Gastrocnemius medialis (tissue), 4 donors: ENCODE results near the gene NUP50. TPM values are rescaled to one million over a fixed set of nuclear protein-coding genes. Genes with fewer than 3 reads are reported as not detected.

Experiments
- ATAC-seq, 2 donors: fragments of 150-250 bp; one replicate each; pipeline ENCODE4 v1.9.1; 2016
- DNase-seq, 2 donors: peaks; one replicate each; pipeline ENCODE4 v3.0.0-alpha.2; 2019
- H3K27ac ChIP-seq, 4 donors: fragments of 200-600 bp; sonication (generic); 1 replicate in 1 of 4; 2 replicates in 3 of 4; pipeline ENCODE4 v1.5.1; 2016 to 2018; ENCODE audit warnings: mild to moderate bottlenecking in 2 of 4, moderate library complexity in 1 of 4
- H3K27me3 ChIP-seq, 3 donors: fragments of 200-600 bp; sonication (generic) in 2 of 3; 1 replicate in 1 of 3; 2 replicates in 2 of 3; pipeline versions ENCODE4 v1.5.1 to v1.6.0; 2016 to 2019; ENCODE audit warnings: mild to moderate bottlenecking in 1 of 3, moderate library complexity in 1 of 3
- H3K36me3 ChIP-seq, 2 donors: fragments of 200-600 bp; sonication (generic) in 1 of 2; one replicate each; pipeline ENCODE4 v1.5.1; 2017 to 2018
- H3K4me1 ChIP-seq, 2 donors: fragments of 200-600 bp; sonication (generic) in 1 of 2; one replicate each; pipeline ENCODE4 v1.5.1; 2016 to 2017; ENCODE audit warnings: mild to moderate bottlenecking in 2 of 2
- H3K4me3 ChIP-seq, 4 donors: fragments of 200-600 bp; sonication (generic) in 3 of 4; 1 replicate in 1 of 4; 2 replicates in 3 of 4; pipeline ENCODE4 v1.5.1; 2016 to 2019; ENCODE audit warnings: mild to moderate bottlenecking in 2 of 4
- H3K9me3 ChIP-seq, 3 donors: fragments of 200-600 bp; sonication (generic) in 2 of 3; 1 replicate in 1 of 3; 2 replicates in 2 of 3; pipeline ENCODE4 v1.5.1; 2016 to 2019
- CTCF ChIP-seq, 5 experiments: fragments of 450-650 bp in 3 of 5; fragments of 200-600 bp in 2 of 5; sonication (generic) in 2 of 5; IDR thresholded peaks in 4 of 5; conservative IDR thresholded peaks in 1 of 5; 1 replicate in 4 of 5; 2 replicates in 1 of 5; pipeline ENCODE4 v1.5.1; 2016 to 2019; ENCODE audit warnings: antibody characterized with exemption in 5 of 5, mild to moderate bottlenecking in 3 of 5, moderate library complexity in 3 of 5
- POLR2A ChIP-seq, 2 donors: fragments of 450-650 bp; IDR thresholded peaks; one replicate each; pipeline ENCODE4 v1.6.1; 2017; ENCODE audit warnings: antibody characterized with exemption in 2 of 2, mild to moderate bottlenecking in 2 of 2, moderate library complexity in 2 of 2
- in situ Hi-C, 4 donors: fragments of 200-750 bp; cut with MboI; loops; one replicate each; pipeline versions ENCODE4 v1.15.0 to v1.8.0; 2017; ENCODE audit warnings: low sequenced_read_pairs in 4 of 4
- intact Hi-C: fragments of 100-400 bp; cut with DNase I; formaldehyde crosslinking; loops from one replicate; pipeline ENCODE4 v1.15.1; 2023; ENCODE audit warnings: low total_unique reads
- total RNA-seq, 4 donors: library from RNA; depleted of rRNA; stranded (reverse); fragments of >200 nt; gene quantifications; one replicate each; pipeline versions ENCODE4 v1.1.0 to v1.2.3, GENCODE V29; 2016

The NUP50 gene
- total RNA-seq, 4 donors from 2014 or later = 18.0 to 30.6 (median 26.3) TPM

GRCh38 chr22:45194686-45195085, 31.0 kb downstream of the NUP50 start:
- Histone ChIP-seq H3K4me3 (no peak overlapping the region), H3K36me3 (peaks cover 0 to 41% of the 10 kb centered on the region in 2 donors), H3K9me3 (no peaks in the 10 kb centered on the region), H3K27ac (no peak overlapping the region), H3K4me1 (no peaks in the 10 kb centered on the region), H3K27me3 (no peaks in the 10 kb centered on the region)
- intact Hi-C loops = no loop called here
- in situ Hi-C loops = no loop called here
- TF ChIP-seq POLR2A (IDR thresholded peaks at IDR 0.05) (no peak), CTCF (IDR thresholded peaks at IDR 0.05 in 4 of 5, conservative IDR thresholded peaks at IDR 0.05 in 1 of 5) (no peak)
- ATAC-seq (no peak), DNase-seq (no peak)

GRCh38 chr22:45195616-45196015, 31.9 kb downstream of the NUP50 start:
- no peak for DNase-seq
- no peak overlapping the region for H3K4me3 ChIP-seq
- no peaks in the 10 kb centered on the region for H3K9me3 ChIP-seq
- H3K4me1 ChIP-seq = no peaks in the 10 kb centered on the region
- ATAC-seq = no peak
- H3K27me3 ChIP-seq = no peaks in the 10 kb centered on the region
- in situ Hi-C loops = no loop called here
- intact Hi-C loops = no loop called here
- H3K27ac ChIP-seq = no peak overlapping the region
- TF ChIP-seq CTCF (IDR thresholded peaks at IDR 0.05 in 4 of 5, conservative IDR thresholded peaks at IDR 0.05 in 1 of 5) (no peak), POLR2A (IDR thresholded peaks at IDR 0.05) (no peak)
- peaks cover 0 to 43% of the 10 kb centered on the region in 2 donors for H3K36me3 ChIP-seq

- Histone ChIP-seq H3K4me3 (no peak overlapping the region), H3K27me3 (no peaks in the 10 kb centered on the region), H3K4me1 (no peaks in the 10 kb centered on the region), H3K9me3 (no peaks in the 10 kb centered on the region), H3K27ac (no peak overlapping the region), H3K36me3 (peaks cover 0 to 43% of the 10 kb centered on the region in 2 donors)
- TF ChIP-seq POLR2A (IDR thresholded peaks at IDR 0.05) (no peak), CTCF (IDR thresholded peaks at IDR 0.05 in 4 of 5, conservative IDR thresholded peaks at IDR 0.05 in 1 of 5) (no peak)
- intact Hi-C loops = no loop called here
- DNase-seq (no peak), ATAC-seq (no peak)
- in situ Hi-C loops = no loop called here
Measured at GRCh38 chr22:45196308-45196707, 32.6 kb downstream of the NUP50 start.

GRCh38 chr22:45196926-45197605, 33.3 kb downstream of the NUP50 start:
- intact Hi-C loops = no loop called here
- Histone ChIP-seq H3K36me3 (peaks cover 0 to 47% of the 10 kb centered on the region in 2 donors), H3K4me3 (no peak overlapping the region), H3K9me3 (no peaks in the 10 kb centered on the region), H3K4me1 (no peaks in the 10 kb centered on the region), H3K27me3 (no peaks in the 10 kb centered on the region), H3K27ac (no peak overlapping the region)
- ATAC-seq = no peak
- DNase-seq = no peak
- no peak for TF ChIP-seq CTCF (IDR thresholded peaks at IDR 0.05 in 4 of 5, conservative IDR thresholded peaks at IDR 0.05 in 1 of 5)
- no peak for TF ChIP-seq POLR2A (IDR thresholded peaks at IDR 0.05)
- in situ Hi-C loops = no loop called here
